OCI-LY7 (cell line): ENCODE results near the gene ORM2. TPM values are rescaled to one million over a fixed set of nuclear protein-coding genes. Genes with fewer than 3 reads are reported as not detected.

ENCODE experiments used
- BruUV-seq: library from RNA; stranded (reverse); fragments of 400-500 nt; replicated peaks from 2 replicates; lab custom pipeline; 2021; lab: Mats Ljungman, UMichigan
- CTCF ChIA-PET: fragments of 300-600 bp; sonication (Branson Sonifier 250); formaldehyde crosslinking; loops from one replicate; lab custom pipeline; 2022; ENCODE audit warnings: antibody characterized with exemption; ENCODE audit not compliant: unreplicated experiment; lab: Charles Lee
- POLR2A ChIA-PET: fragments of 300-600 bp; sonication (Branson Sonifier 250); formaldehyde crosslinking; loops from one replicate; lab custom pipeline; 2022; ENCODE audit warnings: antibody characterized with exemption; lab: Charles Lee
- DNase-seq: peaks from one replicate; pipeline ENCODE4 v3.0.0-alpha.2; 2015; ENCODE audit warnings: low spot score
- H2AFZ ChIP-seq: fragments of 200-600 bp; sonication (generic), shearing (Covaris generic); 2 replicates; pipeline ENCODE4 v1.6.1; 2014; ENCODE audit warnings: mild to moderate bottlenecking, antibody characterized with exemption, low read length, moderate library complexity
- H3K27ac ChIP-seq: fragments of 200-600 bp; sonication (generic); 2 replicates; pipeline ENCODE4 v1.5.1; 2014; ENCODE audit warnings: mixed run types, low read depth, mild to moderate bottlenecking, moderate library complexity, low read length, inconsistent platforms; ENCODE audit not compliant: poor library complexity, severe bottlenecking
- H3K36me3 ChIP-seq: fragments of 200-600 bp; sonication (generic); 2 replicates; pipeline ENCODE4 v1.6.1; 2014; ENCODE audit warnings: mild to moderate bottlenecking, antibody characterized with exemption, low read length, moderate library complexity, mixed read lengths; ENCODE audit not compliant: insufficient read depth
- H3K4me1 ChIP-seq: fragments of 200-600 bp; sonication (generic); 2 replicates; pipeline ENCODE4 v1.5.1; 2014; ENCODE audit warnings: mild to moderate bottlenecking, low read length; ENCODE audit not compliant: insufficient read depth, poor library complexity, severe bottlenecking
- H3K4me2 ChIP-seq: fragments of 200-600 bp; sonication (generic); 2 replicates; pipeline ENCODE4 v1.6.1; 2014; ENCODE audit warnings: mild to moderate bottlenecking, low read length
- H3K4me3 ChIP-seq: fragments of 200-600 bp; sonication (generic); 2 replicates; pipeline ENCODE4 v1.5.1; 2014; ENCODE audit warnings: mild to moderate bottlenecking, low read depth, low read length; ENCODE audit not compliant: poor library complexity, severe bottlenecking
- H3K79me2 ChIP-seq: fragments of 200-600 bp; sonication (generic); 2 replicates; pipeline ENCODE4 v1.6.1; 2016; ENCODE audit warnings: low read depth, mild to moderate bottlenecking, low read length, moderate library complexity, mixed read lengths; ENCODE audit not compliant: insufficient read depth
- H3K9me2 ChIP-seq: fragments of 200-600 bp; sonication (generic); 2 replicates; pipeline ENCODE4 v1.6.1; 2016; ENCODE audit warnings: mild to moderate bottlenecking, low read length, mixed read lengths; ENCODE audit not compliant: insufficient read depth
- H3K9me3 ChIP-seq: fragments of 200-600 bp; sonication (generic); 2 replicates; pipeline ENCODE4 v1.6.1; 2014; ENCODE audit warnings: mild to moderate bottlenecking, mixed run types, low read length, mixed read lengths
- H4K20me1 ChIP-seq: fragments of 200-600 bp; sonication (generic); 2 replicates; pipeline ENCODE4 v1.6.1; 2014; ENCODE audit warnings: mild to moderate bottlenecking, antibody characterized with exemption, low read length, moderate library complexity, mixed read lengths; ENCODE audit not compliant: insufficient read depth
- EZH2phosphoT487 ChIP-seq: fragments of 200-600 bp; sonication (generic); IDR thresholded peaks from 2 replicates; pipeline ENCODE4 v1.6.1; 2018; ENCODE audit warnings: low read depth, borderline replicate concordance, mild to moderate bottlenecking, mixed run types, antibody characterized with exemption, low read length, moderate library complexity, mixed read lengths
- intact Hi-C: fragments of 100-400 bp; cut with micrococcal nuclease; formaldehyde crosslinking; loops from one replicate; pipeline ENCODE4 v1.10.0; 2022; ENCODE audit not compliant: unreplicated experiment
- total RNA-seq, 2 experiments: library from RNA; depleted of rRNA in 1 of 2; stranded (reverse); fragments of >200 nt in 1 of 2; shearing (Covaris generic) in 1 of 2; gene quantifications; 2 replicates each; pipeline ENCODE4 v1.2.3, GENCODE V29; 2014 to 2022
- TF ChIP-seq, protein P1 (sequence below): fragments of 200-600 bp; sonication (generic); conservative IDR thresholded peaks from 2 replicates; pipeline ENCODE4 v1.5.1; 2014; ENCODE audit warnings: mild to moderate bottlenecking, antibody characterized with exemption, low read length, moderate library complexity, mixed read lengths

The ORM2 gene
- total RNA-seq, 2 experiments from 2014 or later = not detected

DNA sequence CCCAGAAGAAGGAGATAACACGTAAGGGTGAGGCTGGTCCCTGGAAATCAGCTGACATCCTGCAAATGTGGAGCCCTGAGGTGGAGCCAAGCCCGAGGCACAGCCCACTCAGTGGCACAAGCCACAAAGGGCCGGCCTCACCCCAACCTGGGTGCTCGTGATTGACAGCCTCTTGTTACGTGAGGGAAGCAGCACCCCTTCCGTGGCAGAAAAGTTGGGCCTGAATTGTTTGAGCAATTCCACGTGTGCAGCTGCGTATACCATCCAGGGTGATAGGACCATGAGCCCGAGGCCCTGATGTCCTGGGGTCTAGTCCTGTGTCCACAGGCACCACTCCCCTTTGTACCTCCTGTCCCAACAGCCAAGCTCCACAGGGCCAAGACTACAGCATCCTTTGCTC lies 4.8 kb downstream of the ORM2 start:
- intact Hi-C loops = no loop called here
- CTCF ChIA-PET = no interaction called here

DNA sequence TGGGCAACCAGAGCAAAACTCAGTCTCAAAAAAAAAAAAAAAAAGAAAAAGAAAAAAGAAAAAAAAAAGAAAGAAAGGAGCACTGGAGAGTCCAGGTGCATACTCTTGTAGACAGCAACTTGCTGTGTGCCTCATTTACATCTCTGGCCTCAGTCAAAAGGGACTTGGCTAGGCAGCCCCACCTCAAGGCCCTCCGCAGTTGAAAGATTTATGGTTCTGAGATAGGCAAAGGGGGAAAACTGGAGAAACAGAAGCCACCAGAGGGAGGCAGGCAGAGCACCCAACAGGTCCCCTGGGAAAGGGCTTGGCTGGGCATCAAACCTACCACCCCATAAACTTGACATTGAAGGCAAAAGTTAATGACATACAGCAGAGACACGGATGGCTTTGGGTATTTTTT lies 6.1 kb downstream of the ORM2 start:
- intact Hi-C loops = no loop called here
- Histone ChIP-seq H3K27ac (no peak overlapping the region), H3K9me3 (no peaks in the 10 kb centered on the region), H3K79me2 (no peaks in the 10 kb centered on the region), H4K20me1 (no peaks in the 10 kb centered on the region), H3K4me2 (no peak overlapping the region), H3K4me1 (peaks cover 4% of the 10 kb centered on the region), H3K36me3 (peaks cover 66% of the 10 kb centered on the region), H3K4me3 (no peak overlapping the region), H2AFZ (no peak overlapping the region), H3K9me2 (no peaks in the 10 kb centered on the region)
- BruUV-seq = no TSS peak
- TF ChIP-seq EZH2phosphoT487 = no peak
- TF ChIP-seq, protein P1, sequence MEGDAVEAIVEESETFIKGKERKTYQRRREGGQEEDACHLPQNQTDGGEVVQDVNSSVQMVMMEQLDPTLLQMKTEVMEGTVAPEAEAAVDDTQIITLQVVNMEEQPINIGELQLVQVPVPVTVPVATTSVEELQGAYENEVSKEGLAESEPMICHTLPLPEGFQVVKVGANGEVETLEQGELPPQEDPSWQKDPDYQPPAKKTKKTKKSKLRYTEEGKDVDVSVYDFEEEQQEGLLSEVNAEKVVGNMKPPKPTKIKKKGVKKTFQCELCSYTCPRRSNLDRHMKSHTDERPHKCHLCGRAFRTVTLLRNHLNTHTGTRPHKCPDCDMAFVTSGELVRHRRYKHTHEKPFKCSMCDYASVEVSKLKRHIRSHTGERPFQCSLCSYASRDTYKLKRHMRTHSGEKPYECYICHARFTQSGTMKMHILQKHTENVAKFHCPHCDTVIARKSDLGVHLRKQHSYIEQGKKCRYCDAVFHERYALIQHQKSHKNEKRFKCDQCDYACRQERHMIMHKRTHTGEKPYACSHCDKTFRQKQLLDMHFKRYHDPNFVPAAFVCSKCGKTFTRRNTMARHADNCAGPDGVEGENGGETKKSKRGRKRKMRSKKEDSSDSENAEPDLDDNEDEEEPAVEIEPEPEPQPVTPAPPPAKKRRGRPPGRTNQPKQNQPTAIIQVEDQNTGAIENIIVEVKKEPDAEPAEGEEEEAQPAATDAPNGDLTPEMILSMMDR = no peak
- ChIA-PET POLR2A (no interaction called here), CTCF (no interaction called here)
- no peak for DNase-seq

More for the DNA sequence above, 4.8 kb downstream of the ORM2 start:
- TF ChIP-seq, protein P1 = no peak
- no peak for TF ChIP-seq EZH2phosphoT487
- no TSS peak for BruUV-seq
- DNase-seq = no peak
- H3K9me3 ChIP-seq = no peaks in the 10 kb centered on the region
- H2AFZ ChIP-seq = no peak overlapping the region
- H3K36me3 ChIP-seq = peaks cover 53% of the 10 kb centered on the region
- POLR2A ChIA-PET = no interaction called here
- no peaks in the 10 kb centered on the region for H4K20me1 ChIP-seq
- no peak overlapping the region for H3K4me2 ChIP-seq
- H3K4me3 ChIP-seq = no peak overlapping the region
- H3K27ac ChIP-seq = no peak overlapping the region
- H3K79me2 ChIP-seq = no peaks in the 10 kb centered on the region
- no peaks in the 10 kb centered on the region for H3K9me2 ChIP-seq
- H3K4me1 ChIP-seq = peaks cover 4% of the 10 kb centered on the region

GRCh38 chr9:114336157-114336556 lies 6.5 kb downstream of the ORM2 start:
- POLR2A ChIA-PET = interaction anchor here (1.1 kb wide), 1 partner anchor 50 kb away, joined by 6 read pairs; no protein-coding TSS in a partner anchor
- H3K4me1 ChIP-seq = peaks cover 4% of the 10 kb centered on the region
- DNase-seq = no peak
- no peak overlapping the region for H3K4me3 ChIP-seq
- TF ChIP-seq, protein P1 = no peak
- no peak for TF ChIP-seq EZH2phosphoT487
- H4K20me1 ChIP-seq = no peaks in the 10 kb centered on the region
- no peak overlapping the region for H2AFZ ChIP-seq
- no peak overlapping the region for H3K4me2 ChIP-seq
- intact Hi-C loops = no loop called here
- peaks cover 70% of the 10 kb centered on the region for H3K36me3 ChIP-seq
- TSS peak; percentile 45 for BruUV-seq
- CTCF ChIA-PET = no interaction called here
- H3K79me2 ChIP-seq = no peaks in the 10 kb centered on the region
- H3K27ac ChIP-seq = no peak overlapping the region
- H3K9me2 ChIP-seq = no peaks in the 10 kb centered on the region
- H3K9me3 ChIP-seq = no peaks in the 10 kb centered on the region
